Endothelial cell of umbilical vein (primary cell): ENCODE results near the gene CAMKMT.

ENCODE experiments used
- CTCF ChIP-seq, 2 donors: IDR thresholded peaks; 1 replicate in 1 of 2; 2 replicates in 1 of 2; pipeline ENCODE4 v1.5.1; 2011; ENCODE audit warnings: low read length in 2 of 2, mild to moderate bottlenecking in 2 of 2, moderate library complexity in 2 of 2, control low read depth in 1 of 2, inconsistent platforms in 1 of 2, low read depth in 1 of 2; ENCODE audit not compliant: insufficient read depth in 1 of 2; ENCODE audit errors: extremely low read depth in 1 of 2
- MAX ChIP-seq: IDR thresholded peaks from 2 replicates; pipeline ENCODE4 v1.6.1; 2011; ENCODE audit not compliant: insufficient read depth, insufficient read length
- POLR2A ChIP-seq: IDR thresholded peaks from 2 replicates; pipeline ENCODE4 v1.6.1; 2012; ENCODE audit warnings: low read depth, mild to moderate bottlenecking, control low read depth, low read length

- no peak for TF ChIP-seq POLR2A
- TF ChIP-seq CTCF (IDR thresholded peaks at IDR 0.05; ENCODE audit: extremely low read depth in 1 of 2, insufficient read depth in 1 of 2, low read depth in 1 of 2, low read length in 2 of 2) = no peak
- no peak for TF ChIP-seq MAX
Observed at GRCh38 chr2:44730593-44730992, 368.8 kb downstream of the CAMKMT start.
